ENCODE data around the gene CASP3. TPM values are rescaled to one million over a fixed set of nuclear protein-coding genes. Genes with fewer than 3 reads are reported as not detected.

CASP3 gene
- total and polyA plus RNA-seq, 9 of the 15 experiments (the other 6 are each of a cell fraction or from before 2014, with no cell fraction given) = 17.6 to 40.1 (median 31.8) TPM

DNA sequence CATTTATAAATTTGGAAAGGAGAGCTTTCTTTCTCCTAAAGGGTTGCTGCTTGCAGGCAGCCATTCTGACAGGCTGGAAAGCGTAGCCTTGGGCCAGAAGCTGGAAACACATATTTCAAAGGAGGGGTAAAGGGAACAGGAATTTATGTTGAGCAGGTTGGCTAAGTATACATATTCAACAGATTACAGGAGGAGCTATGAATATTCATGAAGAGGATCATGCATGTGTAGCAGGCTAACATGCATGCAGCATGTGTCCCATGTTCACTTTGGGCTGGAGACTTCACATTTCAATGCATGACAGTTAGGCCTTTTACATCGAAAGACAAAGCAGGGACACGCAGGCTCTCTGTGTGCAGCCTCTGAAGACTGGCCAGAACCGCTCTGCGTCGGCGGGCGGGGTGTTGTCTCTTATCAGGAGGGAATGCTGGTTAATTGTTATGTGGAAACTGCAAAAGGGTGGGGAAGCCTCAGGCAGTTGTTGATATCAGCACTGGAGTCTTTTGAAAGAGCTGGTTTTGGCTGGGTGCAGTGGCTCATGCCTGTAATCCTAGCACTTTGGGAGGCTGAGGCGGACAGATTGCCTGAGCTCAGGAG lies 31.5 kb downstream of the CASP3 start (continued):
- TF ChIP-seq IFI16 (CRISPR knock-in tag; IDR thresholded peaks at IDR 0.05) (no peak), SMAD3 (CRISPR knock-in tag; conservative IDR thresholded peaks at IDR 0.05) (no peak), HLTF (IDR thresholded peaks at IDR 0.05) (no peak), GATA2 (CRISPR knock-in tag; IDR thresholded peaks at IDR 0.05) (0 out of 2 replicates have a peak, but pooled peaks have one; percentile 21), CBFA2T3 (IDR thresholded peaks at IDR 0.05) (peak; percentile 53; the same call in 1 of the 2 replicates), TAF7 (tag; IDR thresholded peaks at IDR 0.05) (no peak), ARID1B (IDR thresholded peaks at IDR 0.05) (no peak), CBX5 (IDR thresholded peaks at IDR 0.05; ENCODE audit: borderline replicate concordance, low read depth) (peak; percentile 58; the same call in 1 of the 2 replicates), CCNT2 (IDR thresholded peaks at IDR 0.05; ENCODE audit: borderline replicate concordance, extremely low read depth, insufficient read length, low read depth, low read length) (no peak), NRF1 (conservative IDR thresholded peaks at IDR 0.05 in 1 of 2, IDR thresholded peaks at IDR 0.05 in 1 of 2) (no peak), ZNF589 (CRISPR knock-in tag; IDR thresholded peaks at IDR 0.05; ENCODE audit: low read depth) (no peak), HIVEP1 (CRISPR knock-in tag; IDR thresholded peaks at IDR 0.05) (no peak), TBL1XR1 (IDR thresholded peaks at IDR 0.05; ENCODE audit: low read length in 2 of 2) (no peak), LEF1 (IDR thresholded peaks at IDR 0.05) (0 out of 2 replicates have a peak, but pooled peaks have one; percentile 22), NCOA2 (IDR thresholded peaks at IDR 0.05; ENCODE audit: partially characterized antibody in 2 of 2) (no peak), CHD1 (IDR thresholded peaks at IDR 0.05; ENCODE audit: low read length) (no peak), ADNP (tag; IDR thresholded peaks at IDR 0.05) (no peak), NR2C1 (IDR thresholded peaks at IDR 0.05) (no peak), NR2C1 (tag; IDR thresholded peaks at IDR 0.05) (no peak), ZNF232 (CRISPR knock-in tag; IDR thresholded peaks at IDR 0.05) (no peak), KDM1A (IDR thresholded peaks at IDR 0.05) (no peak), SOX6 (IDR thresholded peaks at IDR 0.05) (peak; percentile 52), PHF8 (IDR thresholded peaks at IDR 0.05; ENCODE audit: borderline replicate concordance, low read length) (no peak), HDGF (IDR thresholded peaks at IDR 0.05) (no peak)
- TF ChIP-seq, protein P1, sequence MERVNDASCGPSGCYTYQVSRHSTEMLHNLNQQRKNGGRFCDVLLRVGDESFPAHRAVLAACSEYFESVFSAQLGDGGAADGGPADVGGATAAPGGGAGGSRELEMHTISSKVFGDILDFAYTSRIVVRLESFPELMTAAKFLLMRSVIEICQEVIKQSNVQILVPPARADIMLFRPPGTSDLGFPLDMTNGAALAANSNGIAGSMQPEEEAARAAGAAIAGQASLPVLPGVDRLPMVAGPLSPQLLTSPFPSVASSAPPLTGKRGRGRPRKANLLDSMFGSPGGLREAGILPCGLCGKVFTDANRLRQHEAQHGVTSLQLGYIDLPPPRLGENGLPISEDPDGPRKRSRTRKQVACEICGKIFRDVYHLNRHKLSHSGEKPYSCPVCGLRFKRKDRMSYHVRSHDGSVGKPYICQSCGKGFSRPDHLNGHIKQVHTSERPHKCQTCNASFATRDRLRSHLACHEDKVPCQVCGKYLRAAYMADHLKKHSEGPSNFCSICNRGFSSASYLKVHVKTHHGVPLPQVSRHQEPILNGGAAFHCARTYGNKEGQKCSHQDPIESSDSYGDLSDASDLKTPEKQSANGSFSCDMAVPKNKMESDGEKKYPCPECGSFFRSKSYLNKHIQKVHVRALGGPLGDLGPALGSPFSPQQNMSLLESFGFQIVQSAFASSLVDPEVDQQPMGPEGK (CRISPR knock-in tag; IDR thresholded peaks at IDR 0.05; ENCODE audit: borderline replicate concordance) = no peak
- TF ChIP-seq, protein P2, sequence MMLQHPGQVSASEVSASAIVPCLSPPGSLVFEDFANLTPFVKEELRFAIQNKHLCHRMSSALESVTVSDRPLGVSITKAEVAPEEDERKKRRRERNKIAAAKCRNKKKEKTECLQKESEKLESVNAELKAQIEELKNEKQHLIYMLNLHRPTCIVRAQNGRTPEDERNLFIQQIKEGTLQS (IDR thresholded peaks at IDR 0.05) = no peak
- TF ChIP-seq, protein P2 (CRISPR knock-in tag; conservative IDR thresholded peaks at IDR 0.05) = no peak
- TF ChIP-seq, protein P3, sequence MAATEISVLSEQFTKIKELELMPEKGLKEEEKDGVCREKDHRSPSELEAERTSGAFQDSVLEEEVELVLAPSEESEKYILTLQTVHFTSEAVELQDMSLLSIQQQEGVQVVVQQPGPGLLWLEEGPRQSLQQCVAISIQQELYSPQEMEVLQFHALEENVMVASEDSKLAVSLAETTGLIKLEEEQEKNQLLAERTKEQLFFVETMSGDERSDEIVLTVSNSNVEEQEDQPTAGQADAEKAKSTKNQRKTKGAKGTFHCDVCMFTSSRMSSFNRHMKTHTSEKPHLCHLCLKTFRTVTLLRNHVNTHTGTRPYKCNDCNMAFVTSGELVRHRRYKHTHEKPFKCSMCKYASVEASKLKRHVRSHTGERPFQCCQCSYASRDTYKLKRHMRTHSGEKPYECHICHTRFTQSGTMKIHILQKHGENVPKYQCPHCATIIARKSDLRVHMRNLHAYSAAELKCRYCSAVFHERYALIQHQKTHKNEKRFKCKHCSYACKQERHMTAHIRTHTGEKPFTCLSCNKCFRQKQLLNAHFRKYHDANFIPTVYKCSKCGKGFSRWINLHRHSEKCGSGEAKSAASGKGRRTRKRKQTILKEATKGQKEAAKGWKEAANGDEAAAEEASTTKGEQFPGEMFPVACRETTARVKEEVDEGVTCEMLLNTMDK (IDR thresholded peaks at IDR 0.05; ENCODE audit: borderline replicate concordance, insufficient read depth, low read depth, low read length, poor library complexity, severe bottlenecking) = no peak
